KBM-7 (cell line): ENCODE data around the gene CBFA2T3.

Source experiments
- DNase-seq: peaks from one replicate; pipeline ENCODE4 v3.0.0-alpha.2; 2015
- in situ Hi-C: fragments of 300-500 bp; cut with MboI; formaldehyde crosslinking; loops from 2 replicates; pipeline ENCODE4 v1.14.3; 2020; ENCODE audit warnings: low sequenced_read_pairs, low pct_unique_long_range_greater_than_20kb, mixed read lengths

The CBFA2T3 gene

GRCh38 chr16:88859381-88860091 is 117.5 kb downstream of the CBFA2T3 start:
- DNase-seq = no peak
- in situ Hi-C loops = no loop called here

GRCh38 chr16:88857728-88858339 is 119.2 kb downstream of the CBFA2T3 start:
- in situ Hi-C loops = no loop called here
- DNase-seq = peak; percentile 76

- DNase-seq = peak; percentile 90
- in situ Hi-C loops = no loop called here
These were observed 119.9 kb downstream of the CBFA2T3 start, which contains the start of the genes GALNS and TRAPPC2L for GRCh38 chr16:88856828-88857727. Gene GALNS (minus strand): TSS chr16:88856947. CDS start chr16:88856877, 70 bp downstream. Gene TRAPPC2L (plus strand): TSS chr16:88857127. CDS start chr16:88857151, 24 bp downstream.

GRCh38 chr16:88856122-88856827 is 120.7 kb downstream of the CBFA2T3 start:
- no peak for DNase-seq
- in situ Hi-C loops = no loop called here

- DNase-seq = no peak
- in situ Hi-C loops = no loop called here
These were observed 121.3 kb downstream of the CBFA2T3 start for GRCh38 chr16:88855736-88856121.

GRCh38 chr16:88855176-88855575 is 121.8 kb downstream of the CBFA2T3 start:
- in situ Hi-C loops = no loop called here
- no peak for DNase-seq

GRCh38 chr16:88854306-88855111 is 122.5 kb downstream of the CBFA2T3 start:
- in situ Hi-C loops = no loop called here
- no peak for DNase-seq

GRCh38 chr16:88853325-88853941 is 123.6 kb downstream of the CBFA2T3 start:
- in situ Hi-C loops = no loop called here
- no peak for DNase-seq

- in situ Hi-C loops = no loop called here
- DNase-seq = no peak
These were observed 125.4 kb downstream of the CBFA2T3 start for GRCh38 chr16:88851616-88852015.

GRCh38 chr16:88850531-88851199 is 126.3 kb downstream of the CBFA2T3 start:
- in situ Hi-C loops = no loop called here
- no peak for DNase-seq

- DNase-seq = no peak
These were observed 128.4 kb downstream of the CBFA2T3 start for GRCh38 chr16:88848557-88848956.

GRCh38 chr16:88847654-88848053 is 129.4 kb downstream of the CBFA2T3 start:
- in situ Hi-C loops = no loop called here
- no peak for DNase-seq

More at GRCh38 chr16:88848557-88848956, 128.4 kb downstream of the CBFA2T3 start:
- in situ Hi-C loops = no loop called here

- no peak for DNase-seq
- in situ Hi-C loops = no loop called here
These were observed 130.9 kb downstream of the CBFA2T3 start for GRCh38 chr16:88846088-88846487.

- in situ Hi-C loops = no loop called here
- DNase-seq = no peak
These were observed 132.5 kb downstream of the CBFA2T3 start for GRCh38 chr16:88844419-88845036.

GRCh38 chr16:88843256-88843655 is 133.8 kb downstream of the CBFA2T3 start:
- in situ Hi-C loops = no loop called here
- no peak for DNase-seq

GRCh38 chr16:88842806-88843205 is 134.2 kb downstream of the CBFA2T3 start:
- DNase-seq = no peak
- in situ Hi-C loops = no loop called here

- in situ Hi-C loops = no loop called here
- no peak for DNase-seq
These were observed 134.7 kb downstream of the CBFA2T3 start for GRCh38 chr16:88842308-88842756.
